GM18909 (cell line): ENCODE data around the gene GABBR1.
"Not testable (repeated sequence)": the region's sequence is repeated elsewhere in the genome, so short reads cannot be mapped to it uniquely, and the experiment has no call there.

Experiments
- ATAC-seq: cut with Tn5 transposase; IDR thresholded peaks from one replicate; pipeline ENCODE4 v1.9.1; 2021; ENCODE audit warnings: mild to moderate bottlenecking; ENCODE audit not compliant: unreplicated experiment, poor library complexity

GABBR1 gene

GRCh38 chr6:29632789-29633533 is at the start of gene GABBR1:
Gene GABBR1, minus strand, starts transcription at chr6:29633183. Its CDS starts 798 bp downstream, at chr6:29632385.
- no peak for ATAC-seq

GRCh38 chr6:29681811-29682210 is 48.8 kb upstream of the GABBR1 start:
- no peak for ATAC-seq

GRCh38 chr6:29680904-29681303 is 47.9 kb upstream of the GABBR1 start, which contains the start of gene ZFP57:
Gene ZFP57, minus strand, starts transcription at chr6:29681152. Its CDS starts 4,149 bp downstream, at chr6:29677003.
- ATAC-seq, result no peak

- ATAC-seq, result no peak
These were observed 47.4 kb upstream of the GABBR1 start for GRCh38 chr6:29680416-29680815.

- ATAC-seq, result no peak
These were observed 47.0 kb upstream of the GABBR1 start for GRCh38 chr6:29679962-29680361.

- ATAC-seq, result no peak
These were observed 45.1 kb upstream of the GABBR1 start for GRCh38 chr6:29678114-29678513.

- ATAC-seq, result no peak
These were observed 44.1 kb upstream of the GABBR1 start for GRCh38 chr6:29676981-29677601.

- no peak for ATAC-seq
These were observed 42.6 kb upstream of the GABBR1 start for GRCh38 chr6:29675561-29675960.

GRCh38 chr6:29674008-29674407 is 41.0 kb upstream of the GABBR1 start:
- ATAC-seq, result no peak

GRCh38 chr6:29673161-29673560 is 40.2 kb upstream of the GABBR1 start:
- ATAC-seq, result no peak

- not testable (repeated sequence) for ATAC-seq
These were observed 39.1 kb upstream of the GABBR1 start for GRCh38 chr6:29672116-29672515.

GRCh38 chr6:29671026-29671425 is 38.0 kb upstream of the GABBR1 start:
- no peak for ATAC-seq

GRCh38 chr6:29667158-29667557 is 34.2 kb upstream of the GABBR1 start:
- ATAC-seq, result no peak

- no peak for ATAC-seq
These were observed 33.8 kb upstream of the GABBR1 start for GRCh38 chr6:29666826-29667130.

- ATAC-seq, result no peak
These were observed 33.2 kb upstream of the GABBR1 start for GRCh38 chr6:29665942-29666825.

- no peak for ATAC-seq
These were observed 30.5 kb upstream of the GABBR1 start for GRCh38 chr6:29663300-29664042.

GRCh38 chr6:29661502-29662141 is 28.6 kb upstream of the GABBR1 start:
- not testable (repeated sequence) for ATAC-seq

GRCh38 chr6:29661071-29661470 is 28.1 kb upstream of the GABBR1 start:
- ATAC-seq, result no peak

GRCh38 chr6:29656798-29657197 is 23.8 kb upstream of the GABBR1 start, which contains the start of gene MOG:
Gene MOG, plus strand, starts transcription at chr6:29657092. Its CDS starts 118 bp downstream, at chr6:29657210.
- no peak for ATAC-seq

GRCh38 chr6:29656157-29656556 is 23.2 kb upstream of the GABBR1 start:
- no peak for ATAC-seq
